OCI-LY1 (cell line): ENCODE measurements around the gene SPPL3.

Source experiments
- H2AFZ ChIP-seq: fragments of 200-600 bp; sonication (generic), shearing (Covaris generic); 2 replicates; pipeline ENCODE4 v1.6.0; 2014; ENCODE audit warnings: antibody characterized with exemption, mild to moderate bottlenecking, low read length
- H3F3A ChIP-seq: fragments of 200-600 bp; sonication (generic), shearing (Covaris generic); 2 replicates; pipeline ENCODE4 v1.6.0; 2014; ENCODE audit warnings: mild to moderate bottlenecking, antibody characterized with exemption, low read length, moderate library complexity; ENCODE audit not compliant: insufficient read depth
- H3K27ac ChIP-seq: fragments of 200-600 bp; sonication (generic); 2 replicates; pipeline ENCODE4 v1.5.1; 2014; ENCODE audit warnings: low read length, mixed run types, mild to moderate bottlenecking, low read depth; ENCODE audit not compliant: poor library complexity, severe bottlenecking
- H3K27me3 ChIP-seq: fragments of 200-600 bp; sonication (generic); 2 replicates; pipeline ENCODE4 v1.6.0; 2014; ENCODE audit warnings: antibody characterized with exemption, mild to moderate bottlenecking, low read length, moderate library complexity; ENCODE audit not compliant: insufficient read depth
- H3K36me3 ChIP-seq: fragments of 200-600 bp; sonication (generic); 2 replicates; pipeline ENCODE4 v1.6.1; 2014; ENCODE audit warnings: mild to moderate bottlenecking, antibody characterized with exemption, low read length, moderate library complexity, mixed read lengths; ENCODE audit not compliant: insufficient read depth
- H3K4me1 ChIP-seq: fragments of 200-600 bp; sonication (generic); 2 replicates; pipeline ENCODE4 v1.5.1; 2014; ENCODE audit warnings: mild to moderate bottlenecking, low read length, moderate library complexity; ENCODE audit not compliant: insufficient read depth, severe bottlenecking
- H3K4me2 ChIP-seq: fragments of 200-600 bp; sonication (generic), shearing (Covaris generic); 2 replicates; pipeline ENCODE4 v1.6.1; 2014; ENCODE audit warnings: low read length
- H3K4me3 ChIP-seq: fragments of 200-600 bp; sonication (generic); 2 replicates; pipeline ENCODE4 v1.5.1; 2014; ENCODE audit warnings: low read length, low read depth, mild to moderate bottlenecking, mixed read lengths; ENCODE audit not compliant: poor library complexity, severe bottlenecking
- H3K79me2 ChIP-seq: fragments of 200-600 bp; shearing (Covaris generic); 2 replicates; pipeline ENCODE4 v1.6.1; 2016; ENCODE audit warnings: mixed run types, low read length, mixed read lengths; ENCODE audit not compliant: insufficient read depth
- H3K9ac ChIP-seq: fragments of 200-600 bp; sonication (generic), shearing (Covaris generic); 2 replicates; pipeline ENCODE4 v1.6.1; 2014; ENCODE audit warnings: mild to moderate bottlenecking, low read length, mixed read lengths
- H3K9me2 ChIP-seq: fragments of 200-600 bp; sonication (generic), shearing (Covaris generic); 2 replicates; pipeline ENCODE4 v1.6.1; 2014; ENCODE audit warnings: low read depth, mild to moderate bottlenecking, low read length, mixed read lengths
- H3K9me3 ChIP-seq: fragments of 200-600 bp; shearing (Covaris generic); 2 replicates; pipeline ENCODE4 v1.6.1; 2014; ENCODE audit warnings: low read length, mixed read lengths
- H4K20me1 ChIP-seq: fragments of 200-600 bp; sonication (generic), shearing (Covaris generic); 2 replicates; pipeline ENCODE4 v1.6.0; 2016; ENCODE audit warnings: mild to moderate bottlenecking, low read length; ENCODE audit not compliant: insufficient read depth
- EZH2 ChIP-seq: fragments of 200-600 bp; sonication (generic), shearing (Covaris generic); IDR thresholded peaks from 2 replicates; pipeline ENCODE4 v1.8.0; 2017; ENCODE audit warnings: borderline replicate concordance, mixed run types, mild to moderate bottlenecking, antibody characterized with exemption, low read length, moderate library complexity, mixed read lengths
- TF ChIP-seq, protein P1 (sequence below): fragments of 200-600 bp; sonication (generic), shearing (Covaris generic); IDR thresholded peaks from 2 replicates; pipeline ENCODE4 v1.5.1; 2017; ENCODE audit warnings: mild to moderate bottlenecking, antibody characterized with exemption, low read length, moderate library complexity, mixed read lengths

Gene SPPL3

DNA sequence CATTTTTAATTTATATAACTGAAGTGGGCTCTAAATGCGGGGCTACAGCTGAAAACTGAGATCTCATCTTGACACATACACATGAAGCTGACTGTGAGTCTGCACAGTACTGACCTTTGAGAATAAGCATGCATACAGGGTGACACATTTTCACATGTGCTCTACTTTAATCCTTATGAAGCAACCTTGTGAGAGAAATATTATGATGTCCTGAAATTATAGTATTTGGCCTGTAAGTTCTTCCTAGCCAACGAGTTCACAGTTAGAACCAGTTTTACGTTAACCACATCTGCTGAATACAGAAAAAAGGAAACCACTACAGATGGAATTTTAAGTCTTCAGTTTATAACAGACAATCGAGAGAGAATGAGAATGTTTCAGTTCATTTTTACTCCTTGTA is 70.3 kb downstream of the SPPL3 start:
- Histone ChIP-seq H3K9me3 (no peaks in the 10 kb centered on the region), H3K27me3 (no peaks in the 10 kb centered on the region), H3K27ac (peak overlapping the region; percentile 57), H3K4me2 (0 out of 2 replicates have a peak overlapping the region, but pooled peaks have one; percentile 9), H4K20me1 (no peaks in the 10 kb centered on the region), H3K4me1 (peaks cover 40% of the 10 kb centered on the region), H3K79me2 (peaks cover 6% of the 10 kb centered on the region; the same call in 1 of the 2 replicates), H3K4me3 (no peak overlapping the region), H3K9me2 (no peaks in the 10 kb centered on the region), H3K9ac (no peak overlapping the region), H2AFZ (no peak overlapping the region), H3F3A (0 out of 2 replicates have a peak, but pooled peaks cover 3% of the 10 kb centered on the region), H3K36me3 (no peaks in the 10 kb centered on the region)
- TF ChIP-seq, protein P1, sequence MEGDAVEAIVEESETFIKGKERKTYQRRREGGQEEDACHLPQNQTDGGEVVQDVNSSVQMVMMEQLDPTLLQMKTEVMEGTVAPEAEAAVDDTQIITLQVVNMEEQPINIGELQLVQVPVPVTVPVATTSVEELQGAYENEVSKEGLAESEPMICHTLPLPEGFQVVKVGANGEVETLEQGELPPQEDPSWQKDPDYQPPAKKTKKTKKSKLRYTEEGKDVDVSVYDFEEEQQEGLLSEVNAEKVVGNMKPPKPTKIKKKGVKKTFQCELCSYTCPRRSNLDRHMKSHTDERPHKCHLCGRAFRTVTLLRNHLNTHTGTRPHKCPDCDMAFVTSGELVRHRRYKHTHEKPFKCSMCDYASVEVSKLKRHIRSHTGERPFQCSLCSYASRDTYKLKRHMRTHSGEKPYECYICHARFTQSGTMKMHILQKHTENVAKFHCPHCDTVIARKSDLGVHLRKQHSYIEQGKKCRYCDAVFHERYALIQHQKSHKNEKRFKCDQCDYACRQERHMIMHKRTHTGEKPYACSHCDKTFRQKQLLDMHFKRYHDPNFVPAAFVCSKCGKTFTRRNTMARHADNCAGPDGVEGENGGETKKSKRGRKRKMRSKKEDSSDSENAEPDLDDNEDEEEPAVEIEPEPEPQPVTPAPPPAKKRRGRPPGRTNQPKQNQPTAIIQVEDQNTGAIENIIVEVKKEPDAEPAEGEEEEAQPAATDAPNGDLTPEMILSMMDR = no peak
- no peak for TF ChIP-seq EZH2

DNA sequence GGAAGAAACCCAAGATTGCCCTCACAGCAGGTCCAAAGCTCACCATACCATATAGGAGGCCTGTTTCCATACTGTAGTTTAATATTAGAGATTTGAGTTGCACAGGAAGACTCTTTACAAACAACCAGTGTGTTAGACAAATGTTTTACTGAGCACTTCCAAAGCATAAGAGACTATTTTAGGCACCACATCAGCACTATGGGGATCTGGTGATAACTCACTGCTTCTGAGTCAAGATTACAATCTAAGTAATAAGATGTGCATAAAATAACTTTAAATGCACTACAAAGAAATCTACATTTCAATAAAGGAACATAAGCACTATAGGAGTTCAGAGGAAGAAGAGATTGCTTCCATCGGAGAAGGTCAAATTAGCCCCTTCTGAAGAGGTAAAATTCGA is 71.4 kb downstream of the SPPL3 start:
- no peak overlapping the region for H2AFZ ChIP-seq
- H3F3A ChIP-seq = 0 out of 2 replicates have a peak, but pooled peaks cover 3% of the 10 kb centered on the region
- no peaks in the 10 kb centered on the region for H3K27me3 ChIP-seq
- H3K4me3 ChIP-seq = no peak overlapping the region
- H3K9me2 ChIP-seq = no peaks in the 10 kb centered on the region
- no peak overlapping the region for H3K27ac ChIP-seq
- peaks cover 46% of the 10 kb centered on the region for H3K4me1 ChIP-seq
- no peaks in the 10 kb centered on the region for H3K36me3 ChIP-seq
- no peak overlapping the region for H3K9ac ChIP-seq
- no peak for TF ChIP-seq EZH2
- TF ChIP-seq, protein P1 = no peak
- no peaks in the 10 kb centered on the region for H3K9me3 ChIP-seq
- peaks cover 12% of the 10 kb centered on the region for H3K79me2 ChIP-seq
- no peaks in the 10 kb centered on the region for H4K20me1 ChIP-seq
- no peak overlapping the region for H3K4me2 ChIP-seq

DNA sequence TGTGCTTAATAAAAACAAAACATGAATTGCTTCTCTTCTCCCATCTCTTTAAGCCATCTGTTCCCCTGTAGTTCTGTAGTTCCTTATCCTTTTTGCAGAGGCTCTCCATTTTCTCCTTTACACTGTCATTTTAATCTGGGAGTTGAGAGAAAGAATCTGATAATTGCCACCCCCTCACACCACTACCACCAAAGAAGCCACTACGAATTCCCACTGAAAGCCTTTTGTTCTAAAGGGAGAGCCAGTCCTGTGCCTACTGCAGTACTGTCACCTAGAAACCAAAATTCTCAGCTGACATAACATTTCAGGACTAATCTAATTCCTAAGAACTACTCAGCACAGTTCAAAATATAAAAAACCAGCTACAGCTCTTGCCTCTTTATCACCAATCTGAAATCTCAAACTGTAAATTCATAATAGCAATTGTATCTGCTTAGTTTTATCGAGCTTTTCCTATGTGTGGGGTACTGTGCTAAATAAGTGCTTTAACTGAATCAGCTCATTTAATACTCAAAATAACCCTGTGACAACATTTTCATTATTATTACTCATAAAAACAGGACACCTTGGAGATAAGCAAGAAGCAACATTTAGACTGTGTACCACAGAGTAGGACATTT is 72.4 kb downstream of the SPPL3 start:
- H3K4me3 ChIP-seq = no peak overlapping the region
- no peaks in the 10 kb centered on the region for H3K27me3 ChIP-seq
- H3K9ac ChIP-seq = no peak overlapping the region
- peaks cover 12% of the 10 kb centered on the region for H3K79me2 ChIP-seq
- no peak overlapping the region for H2AFZ ChIP-seq
- 0 out of 2 replicates have a peak, but pooled peaks cover 3% of the 10 kb centered on the region for H3F3A ChIP-seq
- H3K4me1 ChIP-seq = peaks cover 46% of the 10 kb centered on the region
- no peaks in the 10 kb centered on the region for H4K20me1 ChIP-seq
- no peaks in the 10 kb centered on the region for H3K36me3 ChIP-seq
- TF ChIP-seq EZH2 = no peak
- TF ChIP-seq, protein P1 = no peak
- H3K9me3 ChIP-seq = no peaks in the 10 kb centered on the region
- no peaks in the 10 kb centered on the region for H3K9me2 ChIP-seq
- no peak overlapping the region for H3K4me2 ChIP-seq
- H3K27ac ChIP-seq = no peak overlapping the region
